Ascending aorta (tissue), 2 donors: ENCODE data around the gene P2RX7. TPM values are rescaled to one million over a fixed set of nuclear protein-coding genes. Genes with fewer than 3 reads are reported as not detected.

Experiments used
- DNase-seq, 2 donors: peaks; one replicate each; pipeline ENCODE4 v3.0.0-alpha.2; 2019; ENCODE audit warnings: low spot score in 2 of 2
- H3K27ac ChIP-seq, 2 donors: fragments of 200-600 bp; sonication (generic); one replicate each; pipeline ENCODE4 v1.5.1; 2016 to 2017; ENCODE audit warnings: mild to moderate bottlenecking in 1 of 2
- H3K27me3 ChIP-seq: fragments of 200-600 bp; sonication (generic); one replicate; pipeline ENCODE4 v1.5.1; 2017
- H3K36me3 ChIP-seq, 2 donors: fragments of 200-600 bp; sonication (generic); one replicate each; pipeline ENCODE4 v1.5.1; 2016
- H3K4me1 ChIP-seq, 2 donors: fragments of 200-600 bp; sonication (generic); one replicate each; pipeline ENCODE4 v1.5.1; 2016 to 2017; ENCODE audit warnings: mild to moderate bottlenecking in 1 of 2
- H3K4me3 ChIP-seq, 2 donors: fragments of 200-600 bp; sonication (generic); one replicate each; pipeline ENCODE4 v1.5.1; 2016 to 2017; ENCODE audit warnings: mild to moderate bottlenecking in 1 of 2
- H3K9me3 ChIP-seq, 2 donors: fragments of 200-600 bp; sonication (generic); one replicate each; pipeline ENCODE4 v1.5.1; 2016
- CTCF ChIP-seq, 3 experiments: fragments of 200-600 bp in 2 of 3; fragments of 450-650 bp in 1 of 3; sonication (generic) in 2 of 3; IDR thresholded peaks; one replicate each; pipeline ENCODE4 v1.5.1; 2016 to 2019; ENCODE audit warnings: antibody characterized with exemption in 3 of 3, mild to moderate bottlenecking in 1 of 3, moderate library complexity in 1 of 3
- intact Hi-C: fragments of 100-400 bp; cut with DNase I; formaldehyde crosslinking; loops from one replicate; pipeline ENCODE4 v1.15.1; 2023
- total RNA-seq: library from RNA; depleted of rRNA; stranded (reverse); fragments of >200 nt; gene quantifications from one replicate; pipeline ENCODE4 v1.1.0, GENCODE V29; 2016

The P2RX7 gene
- total RNA-seq, 1 donor from 2014 or later: 1.1 TPM

GRCh38 chr12:121170611-121171260 is 38.1 kb downstream of the P2RX7 start:
- Histone ChIP-seq H3K27me3 (no peaks in the 10 kb centered on the region), H3K4me1 (no peaks in the 10 kb centered on the region), H3K27ac (no peak overlapping the region), H3K9me3 (no peaks in the 10 kb centered on the region), H3K4me3 (no peak overlapping the region), H3K36me3 (no peaks in the 10 kb centered on the region)
- TF ChIP-seq CTCF (IDR thresholded peaks at IDR 0.05): no peak
- DNase-seq: no peak
- intact Hi-C loops: no loop called here

- H3K4me1 ChIP-seq: no peaks in the 10 kb centered on the region
- H3K9me3 ChIP-seq: no peaks in the 10 kb centered on the region
- no peak overlapping the region for H3K27ac ChIP-seq
- H3K27me3 ChIP-seq: no peaks in the 10 kb centered on the region
- TF ChIP-seq CTCF (IDR thresholded peaks at IDR 0.05): no peak
- intact Hi-C loops: no loop called here
- H3K36me3 ChIP-seq: no peaks in the 10 kb centered on the region
- DNase-seq: no peak
- H3K4me3 ChIP-seq: no peak overlapping the region
Measured at GRCh38 chr12:121172145-121172544, 39.5 kb downstream of the P2RX7 start.

GRCh38 chr12:121175383-121176119 is 42.9 kb downstream of the P2RX7 start:
- Histone ChIP-seq H3K9me3 (no peaks in the 10 kb centered on the region), H3K27ac (no peak overlapping the region), H3K36me3 (no peaks in the 10 kb centered on the region), H3K4me3 (no peak overlapping the region), H3K27me3 (no peaks in the 10 kb centered on the region), H3K4me1 (no peaks in the 10 kb centered on the region)
- peak in 1 of 2 donors; percentile 64 for DNase-seq
- TF ChIP-seq CTCF (IDR thresholded peaks at IDR 0.05): no peak
- intact Hi-C loops: no loop called here

- intact Hi-C loops: no loop called here
- no peaks in the 10 kb centered on the region for H3K36me3 ChIP-seq
- no peak overlapping the region for H3K4me3 ChIP-seq
- H3K27me3 ChIP-seq: no peaks in the 10 kb centered on the region
- no peak overlapping the region for H3K27ac ChIP-seq
- H3K4me1 ChIP-seq: no peaks in the 10 kb centered on the region
- DNase-seq: no peak
- TF ChIP-seq CTCF (IDR thresholded peaks at IDR 0.05): no peak
- peaks cover 0 to 4% of the 10 kb centered on the region in 2 donors for H3K9me3 ChIP-seq
Measured at GRCh38 chr12:121176826-121177529, 44.3 kb downstream of the P2RX7 start.

GRCh38 chr12:121181181-121181580 is 48.5 kb downstream of the P2RX7 start:
- no peak for DNase-seq
- H3K27me3 ChIP-seq: no peaks in the 10 kb centered on the region
- intact Hi-C loops: no loop called here
- H3K4me1 ChIP-seq: no peaks in the 10 kb centered on the region
- no peaks in the 10 kb centered on the region for H3K36me3 ChIP-seq
- H3K9me3 ChIP-seq: peaks cover 0 to 5% of the 10 kb centered on the region in 2 donors
- H3K4me3 ChIP-seq: no peak overlapping the region
- no peak for TF ChIP-seq CTCF (IDR thresholded peaks at IDR 0.05)
- H3K27ac ChIP-seq: no peak overlapping the region
